Measurements from ENCODE around the gene DIP2B.

DNA sequence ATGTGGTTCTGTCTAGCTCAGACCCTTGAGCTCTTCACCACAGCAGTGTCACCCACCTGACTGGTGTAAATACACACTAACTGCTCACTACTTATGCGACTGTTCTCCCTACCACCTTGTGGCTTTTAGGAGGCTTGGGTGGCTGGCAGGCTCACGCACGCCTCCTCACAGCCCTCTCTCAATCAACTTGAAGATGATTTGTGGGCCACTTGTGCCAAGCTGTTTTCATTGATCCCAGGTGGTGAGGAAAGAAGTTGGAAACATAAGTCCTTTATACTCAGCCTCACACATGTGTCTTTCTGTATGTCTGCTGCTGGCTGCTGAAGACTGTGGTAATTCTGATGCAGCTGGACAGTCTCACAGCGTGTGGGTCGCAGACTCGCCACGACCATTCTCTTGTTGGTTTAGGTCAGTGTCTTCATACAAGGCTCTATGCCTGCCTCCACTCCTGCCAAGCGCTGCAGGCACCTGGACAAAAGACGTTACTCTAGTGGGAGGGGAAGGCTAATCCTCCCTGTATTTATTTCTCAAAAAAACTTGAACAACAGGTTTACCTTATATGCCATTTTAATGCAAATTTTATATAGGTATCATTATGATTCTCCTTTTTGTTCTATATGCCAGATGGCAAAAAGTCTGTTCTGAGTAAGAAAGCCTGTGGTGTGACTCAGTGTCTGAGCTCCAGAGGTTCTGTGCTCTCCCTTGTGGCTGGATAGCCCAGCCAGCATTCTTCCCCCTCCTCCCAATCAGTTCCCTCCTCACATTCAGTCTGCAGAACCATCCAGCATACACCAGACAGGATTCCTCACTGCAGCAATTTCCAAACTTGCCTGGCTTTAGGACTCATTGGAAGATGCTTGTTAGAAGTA, 115.6 kb downstream of the DIP2B start:
- no peak for TF ChIP-seq GATA3 (IDR thresholded peaks at IDR 0.05; ENCODE audit: low read depth, low read length)
- no peak for TF ChIP-seq GATA2 (IDR thresholded peaks at IDR 0.05; ENCODE audit: low read depth, low read length)

Measured in SH-SY5Y (cell line).